Mesothelial cell of epicardium (in vitro differentiated cells): ENCODE results near the gene NAA35. TPM values are rescaled to one million over a fixed set of nuclear protein-coding genes. Genes with fewer than 3 reads are reported as not detected.

Experiments used
- DNase-seq, 2 experiments: peaks; one replicate each; pipeline ENCODE4 v3.0.0; 2021; ENCODE audit warnings: low spot score in 2 of 2; ENCODE audit not compliant: unreplicated experiment in 2 of 2
- H3K27ac Mint-ChIP-seq: 2 replicates; pipeline ENCODE4 v1.8.0; 2021; ENCODE audit warnings: mixed read lengths
- H3K27me3 Mint-ChIP-seq: 2 replicates; pipeline ENCODE4 v1.8.0; 2021; ENCODE audit warnings: low read depth, mixed read lengths
- H3K36me3 Mint-ChIP-seq: 2 replicates; pipeline ENCODE4 v1.8.0; 2021; ENCODE audit warnings: mixed read lengths
- H3K4me1 Mint-ChIP-seq: 2 replicates; pipeline ENCODE4 v1.8.0; 2021; ENCODE audit warnings: mixed read lengths
- H3K4me3 Mint-ChIP-seq: 2 replicates; pipeline ENCODE4 v1.8.0; 2021; ENCODE audit warnings: mild to moderate bottlenecking, moderate library complexity, mixed read lengths
- H3K9me3 Mint-ChIP-seq: 2 replicates; pipeline ENCODE4 v1.8.0; 2021; ENCODE audit warnings: mixed read lengths
- total RNA-seq: library from RNA; stranded (reverse); gene quantifications from 3 replicates; pipeline ENCODE4 v1.2.1, GENCODE V29; 2021
- TF ChIP-seq, protein P1 (sequence below): fragments of 200-600 bp; sonication (generic); IDR thresholded peaks from one replicate; pipeline ENCODE4 v1.5.0; 2021; ENCODE audit warnings: antibody characterized with exemption; ENCODE audit not compliant: unreplicated experiment

NAA35 gene
- total RNA-seq, 1 donor from 2014 or later = 35.0 TPM

DNA sequence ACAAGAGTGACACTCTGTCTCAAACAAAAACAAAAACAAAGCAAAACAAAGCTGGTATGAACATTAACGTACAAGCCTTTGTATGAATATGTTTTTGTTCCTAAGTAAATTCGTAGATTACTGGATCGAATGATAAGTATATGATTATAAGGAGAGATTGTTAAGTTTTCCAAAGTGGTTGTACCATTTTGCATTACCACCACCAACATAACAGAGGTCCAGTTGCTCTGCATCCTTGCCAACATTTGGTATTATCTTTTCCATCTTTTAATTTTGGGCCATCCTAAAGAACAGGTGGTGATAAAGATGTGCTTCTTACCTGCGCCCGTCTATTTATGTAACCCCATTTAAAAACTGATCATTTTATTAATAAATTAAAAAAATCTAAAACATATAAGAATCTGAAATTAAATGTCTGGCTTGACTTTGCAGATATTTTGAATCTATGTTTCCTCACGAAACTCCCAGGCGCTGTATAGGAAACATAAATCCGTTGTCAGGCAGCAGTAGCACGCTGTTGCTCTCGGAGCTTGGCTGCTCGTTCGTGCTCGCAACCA, 593 bp upstream of the NAA35 start:
- H3K27ac Mint-ChIP-seq = peak overlapping the region; percentile 99
- H3K36me3 Mint-ChIP-seq = peaks cover 8% of the 10 kb centered on the region
- TF ChIP-seq, protein P1, sequence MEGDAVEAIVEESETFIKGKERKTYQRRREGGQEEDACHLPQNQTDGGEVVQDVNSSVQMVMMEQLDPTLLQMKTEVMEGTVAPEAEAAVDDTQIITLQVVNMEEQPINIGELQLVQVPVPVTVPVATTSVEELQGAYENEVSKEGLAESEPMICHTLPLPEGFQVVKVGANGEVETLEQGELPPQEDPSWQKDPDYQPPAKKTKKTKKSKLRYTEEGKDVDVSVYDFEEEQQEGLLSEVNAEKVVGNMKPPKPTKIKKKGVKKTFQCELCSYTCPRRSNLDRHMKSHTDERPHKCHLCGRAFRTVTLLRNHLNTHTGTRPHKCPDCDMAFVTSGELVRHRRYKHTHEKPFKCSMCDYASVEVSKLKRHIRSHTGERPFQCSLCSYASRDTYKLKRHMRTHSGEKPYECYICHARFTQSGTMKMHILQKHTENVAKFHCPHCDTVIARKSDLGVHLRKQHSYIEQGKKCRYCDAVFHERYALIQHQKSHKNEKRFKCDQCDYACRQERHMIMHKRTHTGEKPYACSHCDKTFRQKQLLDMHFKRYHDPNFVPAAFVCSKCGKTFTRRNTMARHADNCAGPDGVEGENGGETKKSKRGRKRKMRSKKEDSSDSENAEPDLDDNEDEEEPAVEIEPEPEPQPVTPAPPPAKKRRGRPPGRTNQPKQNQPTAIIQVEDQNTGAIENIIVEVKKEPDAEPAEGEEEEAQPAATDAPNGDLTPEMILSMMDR = no peak
- no peak overlapping the region for H3K4me3 Mint-ChIP-seq
- H3K4me1 Mint-ChIP-seq = peaks cover 11% of the 10 kb centered on the region
- H3K27me3 Mint-ChIP-seq = no peaks in the 10 kb centered on the region
- DNase-seq = no peak
- H3K9me3 Mint-ChIP-seq = peaks cover 3% of the 10 kb centered on the region

DNA sequence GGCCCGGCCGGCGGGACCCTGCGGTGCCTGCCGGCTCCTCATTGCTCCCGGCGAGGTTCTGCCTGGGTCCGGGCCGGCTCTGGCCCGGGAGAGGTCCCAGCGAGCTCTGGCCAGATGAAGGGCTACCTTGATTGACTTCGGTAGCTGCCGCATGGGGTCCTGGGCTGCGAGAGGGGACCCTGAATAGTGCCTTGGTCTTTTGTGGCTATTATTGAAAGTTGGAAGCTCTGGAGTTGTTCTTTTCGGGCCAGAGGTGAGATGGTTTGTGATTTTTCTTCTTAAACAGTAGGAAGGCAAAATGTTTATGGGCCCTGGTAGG, 635 bp downstream of the NAA35 start:
- Mint-ChIP-seq H3K36me3 (peaks cover 12% of the 10 kb centered on the region), H3K9me3 (peaks cover 3% of the 10 kb centered on the region), H3K27me3 (no peaks in the 10 kb centered on the region), H3K4me1 (peaks cover 11% of the 10 kb centered on the region), H3K4me3 (no peak overlapping the region), H3K27ac (peak overlapping the region; percentile 87)
- DNase-seq = no peak
- TF ChIP-seq, protein P1 = no peak

DNA sequence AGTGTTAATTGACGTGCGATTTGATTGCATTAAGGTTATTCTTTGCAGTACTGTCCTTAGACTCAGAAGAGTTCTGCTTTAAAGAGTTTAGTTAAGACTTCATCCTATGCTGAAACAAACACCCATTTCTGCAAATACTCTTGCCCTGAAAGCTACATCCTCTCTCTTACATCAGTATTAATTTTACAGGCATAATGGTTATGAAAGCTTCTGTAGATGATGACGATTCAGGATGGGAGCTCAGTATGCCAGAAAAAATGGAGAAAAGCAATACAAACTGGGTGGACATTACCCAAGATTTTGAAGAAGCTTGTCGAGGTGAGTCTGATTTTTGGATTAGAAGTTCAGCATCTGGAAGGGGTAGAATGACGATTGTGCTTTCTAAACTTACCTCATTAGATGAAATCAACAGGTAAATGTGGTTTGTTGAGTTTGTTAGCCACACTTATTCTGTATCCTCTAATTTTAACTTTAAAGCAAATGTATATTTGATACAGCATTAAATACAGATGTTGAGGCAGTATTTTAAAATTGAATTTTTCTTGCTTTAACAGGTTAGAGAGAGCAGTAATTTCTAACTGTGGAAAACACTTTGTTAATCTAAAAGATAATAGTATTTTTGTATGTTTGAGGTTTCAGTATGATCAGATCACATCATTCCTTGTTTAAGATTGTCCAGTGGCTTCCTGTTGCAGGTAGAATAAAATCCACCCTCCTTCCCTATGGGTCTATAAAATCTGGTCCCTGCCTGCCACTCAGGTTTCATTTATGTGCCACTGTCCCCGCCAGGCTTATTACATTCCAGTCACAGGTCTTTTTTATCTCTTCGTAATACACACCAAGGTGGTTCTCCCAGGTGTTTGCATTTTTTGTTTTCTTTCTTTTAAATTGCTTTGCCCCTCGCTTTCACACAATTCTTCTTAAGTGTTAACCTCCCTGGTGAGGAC, 1.3 kb downstream of the NAA35 start:
- Mint-ChIP-seq H3K4me1 (peaks cover 10% of the 10 kb centered on the region), H3K27me3 (no peaks in the 10 kb centered on the region), H3K36me3 (peaks cover 16% of the 10 kb centered on the region), H3K9me3 (peaks cover 3% of the 10 kb centered on the region), H3K27ac (peak overlapping the region; percentile 87), H3K4me3 (no peak overlapping the region)
- no peak for DNase-seq
- TF ChIP-seq, protein P1 = no peak

DNA sequence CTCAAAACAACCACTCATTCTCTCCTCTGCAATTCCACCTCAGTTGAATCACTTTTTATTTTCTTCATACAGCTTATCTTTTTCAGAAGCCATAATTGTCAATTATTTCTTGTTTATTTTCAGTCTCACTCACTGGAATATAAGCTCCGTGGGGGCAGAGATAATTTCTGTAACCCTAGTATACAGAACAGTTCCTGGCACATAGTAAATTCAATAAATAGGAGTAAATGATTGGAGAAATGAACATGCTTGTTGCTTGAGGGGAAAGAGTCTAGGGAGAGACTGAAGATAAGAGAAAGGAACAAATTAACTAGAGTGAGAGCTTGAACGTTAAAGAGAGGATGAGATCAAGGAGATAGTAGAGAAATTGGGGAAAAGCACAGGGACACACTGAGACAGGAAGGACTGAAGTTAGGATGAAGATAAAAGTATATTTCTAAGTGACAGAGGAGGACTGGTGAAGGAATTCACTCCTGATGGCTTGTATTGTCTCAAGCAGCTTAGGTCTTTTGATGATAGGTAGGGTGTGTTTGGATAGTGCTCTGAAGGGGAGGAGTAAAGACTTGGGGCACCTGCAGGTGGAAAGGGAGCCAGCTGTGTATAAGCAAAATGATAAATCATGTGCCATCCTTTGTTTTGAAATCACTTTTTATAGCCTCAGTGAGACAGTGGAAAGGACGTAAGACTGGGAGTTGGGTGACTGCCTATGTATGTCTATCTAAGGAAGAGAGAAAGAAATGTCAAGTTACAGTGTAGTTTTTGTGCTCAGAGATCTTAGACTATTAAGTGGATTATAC, 2.2 kb downstream of the NAA35 start:
- no peak overlapping the region for H3K4me3 Mint-ChIP-seq
- peaks cover 19% of the 10 kb centered on the region for H3K36me3 Mint-ChIP-seq
- peaks cover 12% of the 10 kb centered on the region for H3K4me1 Mint-ChIP-seq
- H3K27ac Mint-ChIP-seq = no peak overlapping the region
- DNase-seq = no peak
- TF ChIP-seq, protein P1 = no peak
- H3K9me3 Mint-ChIP-seq = peaks cover 3% of the 10 kb centered on the region
- H3K27me3 Mint-ChIP-seq = no peaks in the 10 kb centered on the region

DNA sequence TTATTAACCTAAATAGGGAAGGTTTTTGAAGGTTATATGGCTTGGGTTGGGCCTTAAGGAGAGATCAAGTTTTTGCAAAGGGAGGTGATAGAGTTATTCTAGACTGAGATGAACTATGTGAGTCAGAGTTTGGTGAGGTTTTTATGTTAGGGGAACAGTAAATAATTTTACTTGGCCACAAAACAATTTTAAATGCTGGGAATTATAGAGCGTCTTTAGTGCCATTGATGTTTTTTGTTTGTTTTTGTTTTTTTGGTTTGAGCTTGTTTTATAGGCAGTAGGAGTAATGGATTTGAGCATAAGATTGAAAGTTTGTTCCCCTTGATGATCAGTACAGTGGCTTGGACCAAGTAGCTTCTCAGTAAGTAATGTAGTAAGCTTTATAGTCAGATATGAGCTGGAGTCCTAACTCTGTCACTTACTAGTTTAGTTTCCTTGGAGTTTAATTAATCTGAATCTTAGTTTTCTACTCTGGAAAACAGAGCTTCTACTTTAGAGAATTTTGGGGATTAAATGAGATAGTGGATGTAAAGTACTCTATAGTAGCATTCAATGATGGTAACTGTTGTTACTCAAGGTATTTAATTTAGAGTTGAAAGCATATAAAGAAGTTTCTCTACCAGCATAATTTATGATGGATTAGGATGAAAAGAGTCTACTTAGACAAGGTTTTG, 2.9 kb downstream of the NAA35 start:
- H3K27ac Mint-ChIP-seq = no peak overlapping the region
- DNase-seq = no peak
- TF ChIP-seq, protein P1 = no peak
- peaks cover 3% of the 10 kb centered on the region for H3K9me3 Mint-ChIP-seq
- no peak overlapping the region for H3K4me3 Mint-ChIP-seq
- H3K36me3 Mint-ChIP-seq = peaks cover 22% of the 10 kb centered on the region
- no peaks in the 10 kb centered on the region for H3K27me3 Mint-ChIP-seq
- H3K4me1 Mint-ChIP-seq = peaks cover 16% of the 10 kb centered on the region
